Stimulated activated naive CD8-positive, alpha-beta T cell treated with anti-CD3 and anti-CD28 coated beads, Interleukin-15, amount 100 ng/mL, for 72 hours (primary cell): Measurements from ENCODE around the gene PRR14.
A peak's percentile ranks its signal among the peaks of the same experiment; 100 is the strongest.

ENCODE experiments used
- ATAC-seq: fragments of 150-1000 bp; cut with Tn5 transposase; 2 replicates; pipeline ENCODE4 v1.10.0; 2021; ENCODE audit warnings: mild to moderate bottlenecking, moderate library complexity
- DNase-seq, 2 donors: peaks; one replicate each; pipeline ENCODE4 v3.0.0; 2021 to 2022
- H3K27ac Mint-ChIP-seq, 2 donors: one replicate each; pipeline ENCODE4 v1.8.0; 2022; ENCODE audit warnings: mild to moderate bottlenecking in 2 of 2, mixed read lengths in 2 of 2, moderate library complexity in 2 of 2
- H3K27me3 Mint-ChIP-seq: one replicate; pipeline ENCODE4 v1.8.0; 2022; ENCODE audit warnings: mixed read lengths
- H3K4me1 Mint-ChIP-seq: one replicate; pipeline ENCODE4 v1.8.0; 2022; ENCODE audit warnings: mild to moderate bottlenecking, mixed read lengths
- H3K4me3 Mint-ChIP-seq, 2 donors: one replicate each; pipeline ENCODE4 v1.8.0; 2022; ENCODE audit warnings: mild to moderate bottlenecking in 2 of 2, mixed read lengths in 2 of 2, moderate library complexity in 1 of 2
- H3K9me3 Mint-ChIP-seq, 2 donors: one replicate each; pipeline ENCODE4 v1.8.0; 2022; ENCODE audit warnings: mixed read lengths in 2 of 2

Gene PRR14

GRCh38 chr16:30651124-30652004, 604 bp downstream of the PRR14 start:
- Mint-ChIP-seq H3K4me1 (peaks cover 39% of the 10 kb centered on the region), H3K9me3 (no peaks in the 10 kb centered on the region), H3K27me3 (no peaks in the 10 kb centered on the region), H3K27ac (peak overlapping the region; percentile 96 to 97), H3K4me3 (peak overlapping the region; percentile 89 to 96)
- DNase-seq (peak; percentile 88 to 89), ATAC-seq (peak; percentile 77)

GRCh38 chr16:30652005-30652296, 1.2 kb downstream of the PRR14 start:
- Mint-ChIP-seq H3K4me3 (peak overlapping the region; percentile 89 to 95), H3K27ac (peak overlapping the region; percentile 77 to 96), H3K9me3 (no peaks in the 10 kb centered on the region), H3K27me3 (no peaks in the 10 kb centered on the region), H3K4me1 (peaks cover 45% of the 10 kb centered on the region)
- no peak for ATAC-seq
- no peak for DNase-seq

GRCh38 chr16:30652718-30653117, 2.0 kb downstream of the PRR14 start:
- H3K4me3 Mint-ChIP-seq: peak overlapping the region; percentile 89 to 95
- H3K27ac Mint-ChIP-seq: peak overlapping the region; percentile 27 to 32
- DNase-seq (no peak), ATAC-seq (no peak)
- no peaks in the 10 kb centered on the region for H3K9me3 Mint-ChIP-seq
- no peaks in the 10 kb centered on the region for H3K27me3 Mint-ChIP-seq
- H3K4me1 Mint-ChIP-seq: peaks cover 52% of the 10 kb centered on the region

- DNase-seq (no peak), ATAC-seq (no peak)
- Mint-ChIP-seq H3K4me3 (no peak overlapping the region), H3K9me3 (no peaks in the 10 kb centered on the region), H3K4me1 (peaks cover 50% of the 10 kb centered on the region), H3K27me3 (no peaks in the 10 kb centered on the region), H3K27ac (peak overlapping the region in 1 of 2 donors; percentile 80)
These were observed 4.1 kb downstream of the PRR14 start for GRCh38 chr16:30654856-30655255.

GRCh38 chr16:30655815-30656347, 5.1 kb downstream of the PRR14 start:
- Mint-ChIP-seq H3K9me3 (no peaks in the 10 kb centered on the region), H3K27me3 (no peaks in the 10 kb centered on the region), H3K27ac (peak overlapping the region in 1 of 2 donors; percentile 53), H3K4me3 (no peak overlapping the region), H3K4me1 (peaks cover 50% of the 10 kb centered on the region)
- no peak for DNase-seq
- no peak for ATAC-seq

- Mint-ChIP-seq H3K9me3 (no peaks in the 10 kb centered on the region), H3K4me1 (peaks cover 55% of the 10 kb centered on the region), H3K27ac (no peak overlapping the region), H3K27me3 (no peaks in the 10 kb centered on the region), H3K4me3 (peak overlapping the region in 1 of 2 donors; percentile 22)
- DNase-seq (no peak), ATAC-seq (no peak)
These were observed 5.6 kb downstream of the PRR14 start for GRCh38 chr16:30656388-30656787.

GRCh38 chr16:30656974-30657865, 6.5 kb downstream of the PRR14 start:
- ATAC-seq (no peak), DNase-seq (no peak)
- peak overlapping the region; percentile 87 to 100 for H3K27ac Mint-ChIP-seq
- no peaks in the 10 kb centered on the region for H3K9me3 Mint-ChIP-seq
- no peaks in the 10 kb centered on the region for H3K27me3 Mint-ChIP-seq
- peak overlapping the region; percentile 74 to 94 for H3K4me3 Mint-ChIP-seq
- H3K4me1 Mint-ChIP-seq: peaks cover 57% of the 10 kb centered on the region

GRCh38 chr16:30657866-30658730, 7.3 kb downstream of the PRR14 start, which contains the start of gene FBRS:
Gene FBRS (plus strand): TSS chr16:30658431. CDS start chr16:30659519, 1,088 bp downstream.
- Mint-ChIP-seq H3K4me1 (peaks cover 57% of the 10 kb centered on the region), H3K4me3 (peak within 1 kb of the TSS; percentile 93 to 94), H3K27ac (peak within 1 kb of the TSS; percentile 100), H3K9me3 (no peaks in the 10 kb centered on the region), H3K27me3 (no peaks in the 10 kb centered on the region)
- ATAC-seq (peak; percentile 80), DNase-seq (peak; percentile 100)

GRCh38 chr16:30658731-30659506, 8.2 kb downstream of the PRR14 start:
- Mint-ChIP-seq H3K9me3 (no peaks in the 10 kb centered on the region), H3K4me3 (peak overlapping the region; percentile 93 to 94), H3K4me1 (peaks cover 63% of the 10 kb centered on the region), H3K27ac (peak overlapping the region; percentile 100), H3K27me3 (no peaks in the 10 kb centered on the region)
- ATAC-seq: peak; percentile 62
- DNase-seq: no peak

- no peaks in the 10 kb centered on the region for H3K9me3 Mint-ChIP-seq
- ATAC-seq (no peak), DNase-seq (peak; percentile 54 to 70)
- H3K27me3 Mint-ChIP-seq: no peaks in the 10 kb centered on the region
- peak overlapping the region; percentile 87 to 92 for H3K27ac Mint-ChIP-seq
- peaks cover 63% of the 10 kb centered on the region for H3K4me1 Mint-ChIP-seq
- H3K4me3 Mint-ChIP-seq: peak overlapping the region; percentile 81 to 95
These were observed 9.0 kb downstream of the PRR14 start for GRCh38 chr16:30659507-30660423.

- Mint-ChIP-seq H3K9me3 (no peaks in the 10 kb centered on the region), H3K4me3 (peak overlapping the region; percentile 81 to 95), H3K27me3 (no peaks in the 10 kb centered on the region), H3K27ac (peak overlapping the region; percentile 90 to 92), H3K4me1 (peaks cover 64% of the 10 kb centered on the region)
- ATAC-seq (peak; percentile 26), DNase-seq (peak; percentile 73 to 85)
These were observed 9.9 kb downstream of the PRR14 start for GRCh38 chr16:30660424-30661261.

- Mint-ChIP-seq H3K4me3 (peak overlapping the region; percentile 81 to 95), H3K27me3 (no peaks in the 10 kb centered on the region)
- DNase-seq: no peak
These were observed 11.7 kb downstream of the PRR14 start for GRCh38 chr16:30662449-30662848.

GRCh38 chr16:30663038-30663437, 12.3 kb downstream of the PRR14 start:
- no peak for ATAC-seq
- H3K4me3 Mint-ChIP-seq: peak overlapping the region; percentile 46 to 50

More at GRCh38 chr16:30662449-30662848, 11.7 kb downstream of the PRR14 start:
- no peaks in the 10 kb centered on the region for H3K9me3 Mint-ChIP-seq
- peak overlapping the region in 1 of 2 donors; percentile 67 for H3K27ac Mint-ChIP-seq
- peaks cover 48% of the 10 kb centered on the region for H3K4me1 Mint-ChIP-seq
- ATAC-seq: no peak

More at GRCh38 chr16:30663038-30663437, 12.3 kb downstream of the PRR14 start:
- Mint-ChIP-seq H3K27ac (peak overlapping the region; percentile 67 to 91), H3K4me1 (peaks cover 51% of the 10 kb centered on the region), H3K27me3 (no peaks in the 10 kb centered on the region), H3K9me3 (no peaks in the 10 kb centered on the region)
- DNase-seq: no peak
